ENCODE measurements around the gene CPNE2. TPM values are rescaled to one million over a fixed set of nuclear protein-coding genes. Genes with fewer than 3 reads are reported as not detected.

Gene CPNE2
- total RNA-seq, result 1 to 10 TPM; 2.0 to 2.6 (median 2.4) TPM
- 4.3 TPM for total RNA-seq (2013)

DNA sequence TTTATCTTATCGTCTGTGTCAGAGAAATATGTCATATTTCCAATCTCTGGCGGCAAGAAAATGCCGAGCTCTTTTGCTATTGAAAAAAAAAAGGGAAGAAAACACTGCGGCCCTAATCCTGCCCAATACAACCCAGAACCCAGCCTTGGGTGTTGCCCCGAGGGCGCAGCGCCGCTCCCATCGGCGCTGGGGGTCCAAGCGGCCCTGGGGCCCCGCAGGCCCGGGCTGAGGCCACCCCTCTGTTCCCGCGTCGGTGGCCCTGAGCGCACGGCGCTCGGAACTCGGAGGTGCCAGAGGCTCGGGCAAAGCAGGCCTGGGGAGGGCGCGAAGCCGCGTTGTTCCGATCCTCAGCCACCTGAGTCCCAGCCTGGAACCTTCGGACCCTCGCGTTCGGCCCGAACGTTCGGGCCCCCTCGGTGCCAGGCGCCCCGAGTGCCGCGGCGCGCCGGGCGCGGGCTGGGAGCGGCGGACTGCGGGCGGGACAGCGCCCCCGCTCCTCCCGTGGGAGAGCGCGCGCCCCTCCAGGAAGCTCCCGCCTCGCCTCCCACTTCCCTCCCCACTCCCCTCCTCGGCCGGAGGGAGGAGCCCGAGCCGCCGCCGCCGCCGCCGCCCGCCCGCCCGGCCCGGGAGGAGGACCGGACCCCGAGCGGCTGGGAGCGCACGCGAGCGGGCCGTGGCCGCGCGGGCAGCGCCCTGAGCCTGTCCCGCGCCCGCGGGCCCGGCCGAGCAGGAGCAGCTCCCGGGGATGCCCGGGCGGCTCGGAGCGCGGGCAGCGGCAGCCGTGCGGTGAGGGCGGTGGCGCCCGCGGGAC, at the start of gene CPNE2:
Gene CPNE2, plus strand, starts transcription at position 609 of the 811 bp plus-strand sequence. CDS start 18,160 bp downstream, outside the sequence.
- WGBS (ENCODE audit: insufficient coverage), result under 1% methylated on average over 98 of the region's 100 CpGs
- H3K9me3 Mint-ChIP-seq, result no peaks in the 10 kb centered on the region
- intact Hi-C loops (cut with micrococcal nuclease), result no loop called here
- peak within 1 kb of the TSS; percentile 86 for H3K4me3 Mint-ChIP-seq
- Histone ChIP-seq H3K27ac (ENCODE audit: low read length) (no peak within 1 kb of the TSS), H3K36me3 (ENCODE audit: control insufficient read depth, insufficient read depth, low read length) (no peaks in the 10 kb centered on the region), H3K4me3 (ENCODE audit: low read length) (peak within 1 kb of the TSS; percentile 31), H3K9me3 (ENCODE audit: control insufficient read depth, insufficient read depth, low read length) (no peaks in the 10 kb centered on the region), H3K4me1 (ENCODE audit: control insufficient read depth, insufficient read depth, low read length) (peaks cover 17% of the 10 kb centered on the region), H3K27me3 (ENCODE audit: control insufficient read depth, insufficient read depth, low read length) (peaks cover 16% of the 10 kb centered on the region)
- peaks cover 9 to 12% of the 10 kb centered on the region in 2 donors for H3K4me1 Mint-ChIP-seq
- DNase-seq (peak in 1 of 2 donors; percentile 37), ATAC-seq (peak; percentile 44 to 58 (median 58))
- TF ChIP-seq, protein P1, sequence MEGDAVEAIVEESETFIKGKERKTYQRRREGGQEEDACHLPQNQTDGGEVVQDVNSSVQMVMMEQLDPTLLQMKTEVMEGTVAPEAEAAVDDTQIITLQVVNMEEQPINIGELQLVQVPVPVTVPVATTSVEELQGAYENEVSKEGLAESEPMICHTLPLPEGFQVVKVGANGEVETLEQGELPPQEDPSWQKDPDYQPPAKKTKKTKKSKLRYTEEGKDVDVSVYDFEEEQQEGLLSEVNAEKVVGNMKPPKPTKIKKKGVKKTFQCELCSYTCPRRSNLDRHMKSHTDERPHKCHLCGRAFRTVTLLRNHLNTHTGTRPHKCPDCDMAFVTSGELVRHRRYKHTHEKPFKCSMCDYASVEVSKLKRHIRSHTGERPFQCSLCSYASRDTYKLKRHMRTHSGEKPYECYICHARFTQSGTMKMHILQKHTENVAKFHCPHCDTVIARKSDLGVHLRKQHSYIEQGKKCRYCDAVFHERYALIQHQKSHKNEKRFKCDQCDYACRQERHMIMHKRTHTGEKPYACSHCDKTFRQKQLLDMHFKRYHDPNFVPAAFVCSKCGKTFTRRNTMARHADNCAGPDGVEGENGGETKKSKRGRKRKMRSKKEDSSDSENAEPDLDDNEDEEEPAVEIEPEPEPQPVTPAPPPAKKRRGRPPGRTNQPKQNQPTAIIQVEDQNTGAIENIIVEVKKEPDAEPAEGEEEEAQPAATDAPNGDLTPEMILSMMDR (IDR thresholded peaks at IDR 0.05), result no peak
- H3K27me3 Mint-ChIP-seq (ENCODE audit: low read depth in 2 of 2), result peaks cover 10 to 27% of the 10 kb centered on the region in 2 donors
- no peaks in the 10 kb centered on the region for H3K36me3 Mint-ChIP-seq
- H3K27ac Mint-ChIP-seq, result peak within 1 kb of the TSS in 1 of 2 donors; percentile 1

DNA sequence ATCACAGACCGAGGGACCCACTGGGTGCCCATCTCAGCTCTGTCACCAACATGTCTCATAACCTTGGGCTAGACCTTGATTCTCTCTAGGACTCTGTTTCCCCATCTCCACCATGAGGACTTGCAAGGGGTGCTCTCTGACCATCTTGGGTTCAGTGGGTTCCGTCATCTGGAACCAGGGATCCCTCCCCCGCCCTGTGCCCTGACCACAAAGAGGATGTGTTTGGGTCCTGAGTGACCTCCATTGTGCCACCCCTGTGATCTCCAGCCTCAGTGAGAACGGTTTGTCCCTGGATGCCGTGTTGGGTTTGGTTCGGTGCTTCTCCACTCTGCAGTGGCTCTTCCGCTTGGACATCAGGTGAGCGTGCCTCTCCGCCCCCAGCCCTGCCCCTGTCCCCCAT, 49.1 kb upstream of the CPNE2 start:
- WGBS (ENCODE audit: insufficient coverage), result 63% methylated on average over 9 of the region's 9 CpGs
- peak overlapping the region; percentile 93 to 96 for H3K27ac Mint-ChIP-seq
- H3K4me3 ChIP-seq (ENCODE audit: low read length), result no peak overlapping the region
- no peaks in the 10 kb centered on the region for H3K27me3 ChIP-seq (ENCODE audit: control insufficient read depth, insufficient read depth, low read length)
- no peaks in the 10 kb centered on the region for H3K27me3 Mint-ChIP-seq (ENCODE audit: low read depth in 2 of 2)
- peaks cover 83% of the 10 kb centered on the region for H3K4me1 ChIP-seq (ENCODE audit: control insufficient read depth, insufficient read depth, low read length)
- H3K36me3 Mint-ChIP-seq, result peaks cover 8% of the 10 kb centered on the region
- H3K27ac ChIP-seq (ENCODE audit: low read length), result peak overlapping the region; percentile 91
- H3K36me3 ChIP-seq (ENCODE audit: control insufficient read depth, insufficient read depth, low read length), result peaks cover 65% of the 10 kb centered on the region
- TF ChIP-seq, protein P1 (IDR thresholded peaks at IDR 0.05), result no peak
- H3K9me3 ChIP-seq (ENCODE audit: control insufficient read depth, insufficient read depth, low read length), result no peaks in the 10 kb centered on the region
- intact Hi-C loops (cut with micrococcal nuclease), result loop anchor here (5.0 kb wide), 2 partner anchors 41 to 181 kb away; no protein-coding TSS in a partner anchor
- DNase-seq (no peak), ATAC-seq (no peak)
- H3K4me3 Mint-ChIP-seq, result peak overlapping the region; percentile 57
- peaks cover 2 to 3% of the 10 kb centered on the region in 2 donors for H3K9me3 Mint-ChIP-seq
- peaks cover 56 to 59% of the 10 kb centered on the region in 2 donors for H3K4me1 Mint-ChIP-seq

DNA sequence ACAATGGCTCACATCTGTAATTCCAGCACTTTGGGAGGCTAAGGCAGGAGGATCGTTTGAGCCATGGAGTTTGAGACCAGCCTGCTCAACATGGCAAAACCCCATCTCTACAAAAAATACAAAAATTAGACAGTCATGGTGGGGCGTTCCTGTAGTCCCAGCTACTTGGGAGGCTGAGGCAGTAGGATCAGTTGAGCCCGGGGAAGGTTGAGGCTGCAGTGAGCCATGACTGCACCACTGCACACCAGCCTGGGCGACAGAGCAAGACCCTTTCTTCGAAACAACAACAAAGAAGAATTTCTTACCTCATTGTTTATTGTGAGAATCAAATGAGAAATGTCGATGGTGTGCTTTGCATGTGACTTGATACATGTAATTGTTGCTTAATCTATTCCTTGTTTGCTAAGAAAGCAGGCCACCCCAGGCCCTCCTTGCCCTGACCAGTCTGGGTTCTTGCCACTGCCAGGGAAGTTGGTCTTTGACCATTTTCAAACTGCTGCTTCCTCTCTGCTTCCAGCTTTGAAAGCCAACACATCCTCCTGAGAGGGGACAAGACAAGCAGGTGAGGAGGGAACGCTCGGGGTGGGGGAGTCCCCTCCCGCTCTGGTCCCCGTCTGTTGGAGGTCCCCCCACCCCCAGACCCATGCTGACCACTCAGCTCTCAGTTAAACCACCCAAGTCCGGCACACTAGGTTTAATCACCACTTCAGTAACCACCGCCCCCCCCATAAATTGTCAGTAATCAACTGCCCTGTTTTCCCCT, 47.3 kb upstream of the CPNE2 start:
- Histone ChIP-seq H3K27ac (ENCODE audit: low read length) (peak overlapping the region; percentile 37), H3K4me1 (ENCODE audit: control insufficient read depth, insufficient read depth, low read length) (peaks cover 64% of the 10 kb centered on the region), H3K36me3 (ENCODE audit: control insufficient read depth, insufficient read depth, low read length) (peaks cover 74% of the 10 kb centered on the region), H3K27me3 (ENCODE audit: control insufficient read depth, insufficient read depth, low read length) (no peaks in the 10 kb centered on the region), H3K4me3 (ENCODE audit: low read length) (no peak overlapping the region), H3K9me3 (ENCODE audit: control insufficient read depth, insufficient read depth, low read length) (no peaks in the 10 kb centered on the region)
- H3K4me3 Mint-ChIP-seq, result peak overlapping the region; percentile 53
- peaks cover 41 to 44% of the 10 kb centered on the region in 2 donors for H3K4me1 Mint-ChIP-seq
- peaks cover 8% of the 10 kb centered on the region for H3K36me3 Mint-ChIP-seq
- H3K27me3 Mint-ChIP-seq (ENCODE audit: low read depth in 2 of 2), result no peaks in the 10 kb centered on the region
- H3K9me3 Mint-ChIP-seq, result peaks cover 2 to 3% of the 10 kb centered on the region in 2 donors
- ATAC-seq, result no peak
- TF ChIP-seq, protein P1 (IDR thresholded peaks at IDR 0.05), result no peak
- intact Hi-C loops (cut with micrococcal nuclease), result loop anchor here (1.0 to 5.0 kb wide), 3 partner anchors 43 to 183 kb away; no protein-coding TSS in a partner anchor
- DNase-seq, result no peak
- peak overlapping the region; percentile 81 to 87 for H3K27ac Mint-ChIP-seq
- whole genome bisulfite sequencing (ENCODE audit: insufficient coverage), result 72% methylated on average over 9 of the region's 12 CpGs
